GM18858 (cell line): Measurements from ENCODE around the gene NLRC5.

Source experiments
- ATAC-seq: cut with Tn5 transposase; IDR thresholded peaks from one replicate; pipeline ENCODE4 v1.9.1; 2021; ENCODE audit not compliant: unreplicated experiment

The NLRC5 gene

DNA sequence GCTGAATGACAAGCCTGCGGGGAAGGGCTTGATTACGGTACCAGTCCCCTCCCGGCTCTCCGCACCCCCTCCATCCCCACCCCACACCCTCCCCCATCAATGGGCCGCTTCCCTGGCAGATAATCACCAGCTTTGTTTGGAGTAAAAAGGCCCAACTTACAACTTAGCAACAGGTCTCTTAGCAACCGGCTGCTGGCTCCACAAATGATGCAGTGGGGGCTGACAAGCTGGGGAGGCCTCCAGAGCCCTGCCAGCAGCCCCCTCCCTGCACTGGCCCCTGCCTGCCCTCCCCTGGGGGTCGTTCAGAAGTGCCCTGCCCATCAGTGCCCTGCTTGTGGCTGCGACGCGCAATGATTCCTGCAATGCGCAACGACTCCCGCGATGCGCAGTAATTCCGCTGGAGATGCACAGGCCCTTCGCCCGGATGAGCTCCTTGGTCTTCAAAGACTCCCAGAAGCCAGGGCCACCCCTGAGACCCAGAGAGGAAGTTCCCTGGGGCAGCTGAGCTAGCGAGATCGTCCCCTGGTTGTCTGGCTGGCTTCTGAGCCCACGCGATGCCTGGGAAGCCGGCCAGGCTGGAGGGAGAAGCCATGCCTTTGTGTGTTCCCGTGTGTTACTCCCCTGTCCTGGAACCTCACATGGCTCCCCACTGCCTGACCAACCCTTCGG lies 126.3 kb downstream of the NLRC5 start:
- no peak for ATAC-seq

DNA sequence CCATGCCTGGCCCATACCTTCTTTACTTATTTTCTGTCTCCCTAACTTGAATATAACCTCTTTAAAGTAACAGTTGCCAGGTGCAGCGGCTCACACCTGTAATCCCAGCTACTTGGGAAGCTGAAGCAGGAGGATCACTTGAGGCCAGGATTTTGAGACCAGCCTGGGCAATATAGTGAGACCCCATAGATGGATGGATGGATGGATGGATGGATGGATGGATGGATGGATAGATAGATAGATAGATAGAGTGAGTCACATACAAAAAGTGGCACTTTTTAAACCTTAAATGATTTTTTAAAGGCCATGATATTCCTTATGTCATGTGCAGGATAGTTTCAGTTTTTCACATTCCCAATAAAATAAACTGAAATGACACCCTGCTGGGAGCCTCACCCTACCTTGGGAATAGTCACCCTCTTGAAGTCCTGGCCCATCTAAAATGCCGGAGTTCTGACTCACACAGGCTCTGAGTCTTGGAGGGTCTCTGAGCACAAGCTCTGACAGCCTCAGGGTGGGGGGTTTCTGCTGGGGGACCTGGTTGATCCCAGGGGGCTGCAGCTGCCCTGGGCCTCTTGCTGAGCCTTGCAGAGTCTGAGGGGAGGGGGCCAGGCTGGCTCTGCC lies 129.2 kb downstream of the NLRC5 start:
- no peak for ATAC-seq

DNA sequence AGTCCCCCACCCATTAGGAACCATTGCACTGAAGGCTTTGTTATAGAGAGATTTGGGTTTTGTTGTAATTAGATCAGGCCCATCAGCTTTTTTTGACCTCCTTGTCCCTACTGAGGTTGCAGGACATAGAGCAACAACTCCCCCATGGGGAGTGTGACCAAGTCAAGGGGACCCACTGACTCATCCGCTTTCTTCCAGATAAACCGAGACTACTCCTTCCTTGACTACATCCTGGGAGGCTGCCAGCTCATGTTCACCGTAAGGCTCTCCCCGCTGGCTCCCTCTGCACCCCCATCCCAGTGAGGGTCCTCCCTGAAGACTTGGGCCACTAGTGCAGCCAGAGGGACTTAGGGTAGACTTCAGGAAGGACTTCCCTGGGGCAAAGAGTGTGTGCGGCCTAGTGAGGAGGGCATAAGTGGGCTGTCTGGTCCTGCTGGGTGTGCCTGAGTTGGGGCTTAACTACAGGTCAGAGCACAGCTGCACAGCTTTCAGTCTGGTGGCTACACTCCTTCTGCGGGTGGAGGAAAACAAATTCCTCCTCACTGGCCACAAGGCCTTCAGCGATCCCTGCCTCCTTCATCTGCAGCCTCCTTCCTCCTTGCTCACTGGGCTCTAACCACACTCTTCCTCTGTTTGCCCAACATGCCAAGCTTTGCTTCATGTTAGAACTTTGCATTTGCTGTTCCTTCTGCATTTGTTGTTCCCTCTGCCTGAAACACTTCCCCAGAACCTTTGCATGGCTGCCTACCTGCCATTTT lies 134.0 kb downstream of the NLRC5 start:
- ATAC-seq, result no peak

DNA sequence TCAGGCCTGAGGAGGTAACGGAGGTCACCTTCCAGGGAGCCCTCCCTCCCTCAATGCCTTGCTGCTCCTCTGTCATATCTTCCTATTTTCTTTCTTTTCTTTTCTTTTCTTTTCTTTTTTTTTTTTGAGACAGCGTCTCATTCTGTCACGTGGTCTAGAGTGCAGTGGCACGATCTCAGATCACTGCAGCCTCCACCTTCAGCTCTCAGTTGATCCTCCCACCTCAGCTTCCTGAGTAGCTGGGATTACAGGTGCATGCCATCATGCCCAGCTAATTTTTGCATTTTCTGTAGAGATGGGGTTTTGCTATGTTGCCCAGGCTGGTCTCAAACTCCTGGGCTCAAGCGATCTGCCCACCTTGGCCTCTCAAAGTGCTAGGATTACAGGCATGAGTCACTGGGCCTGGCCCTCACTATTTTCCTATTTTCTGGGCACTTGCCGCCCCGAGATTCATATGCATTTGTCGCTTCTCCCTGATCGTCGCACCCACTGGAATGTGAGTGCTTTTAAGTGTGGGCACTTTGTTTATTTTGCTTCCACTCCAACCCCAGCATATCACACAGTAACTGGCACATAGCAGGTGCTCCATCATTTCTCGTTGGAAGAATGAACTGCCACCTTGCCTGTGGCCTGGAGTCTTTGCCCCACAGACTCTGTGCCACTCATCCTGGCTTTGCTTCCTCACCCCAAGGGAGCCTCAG lies 134.8 kb downstream of the NLRC5 start:
- ATAC-seq, result no peak

DNA sequence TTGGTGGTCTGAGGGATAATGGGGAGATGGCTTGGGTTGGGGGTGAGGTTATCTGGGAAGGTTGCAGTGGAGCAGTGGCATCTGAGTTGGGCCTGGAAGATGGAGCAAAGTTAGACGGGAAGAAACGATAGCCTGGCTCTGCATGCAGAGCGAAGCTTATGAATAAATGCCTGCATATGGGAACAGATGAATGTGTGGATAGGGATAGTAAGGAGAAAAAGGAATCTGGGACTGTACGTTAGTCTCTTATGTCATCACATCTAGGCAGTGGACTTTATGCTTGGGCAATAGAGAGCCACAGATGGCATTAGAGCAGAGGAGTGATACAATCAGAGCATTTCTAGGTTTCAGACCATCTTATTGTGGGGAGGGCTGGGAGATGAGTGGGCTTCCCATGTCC lies 136.0 kb downstream of the NLRC5 start:
- no peak for ATAC-seq

DNA sequence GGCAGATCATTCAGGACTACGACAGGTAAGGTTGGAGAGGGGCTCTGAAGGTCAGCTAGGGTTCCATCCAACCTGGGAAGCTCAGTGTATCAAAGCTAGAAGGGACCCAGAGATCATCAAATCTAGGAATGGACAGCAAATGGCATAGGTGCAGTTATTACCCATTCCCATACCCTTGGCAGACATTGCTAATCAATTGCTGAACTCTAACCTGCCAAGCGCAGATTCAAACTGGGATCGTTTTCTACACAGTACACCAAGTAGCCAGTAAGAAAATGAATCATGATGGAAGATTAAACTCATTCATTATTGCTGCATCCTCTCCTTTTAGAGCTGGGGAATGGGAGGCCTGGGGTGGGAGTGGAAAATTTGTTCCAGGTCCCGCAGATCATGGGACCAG lies 136.6 kb downstream of the NLRC5 start:
- ATAC-seq, result no peak

DNA sequence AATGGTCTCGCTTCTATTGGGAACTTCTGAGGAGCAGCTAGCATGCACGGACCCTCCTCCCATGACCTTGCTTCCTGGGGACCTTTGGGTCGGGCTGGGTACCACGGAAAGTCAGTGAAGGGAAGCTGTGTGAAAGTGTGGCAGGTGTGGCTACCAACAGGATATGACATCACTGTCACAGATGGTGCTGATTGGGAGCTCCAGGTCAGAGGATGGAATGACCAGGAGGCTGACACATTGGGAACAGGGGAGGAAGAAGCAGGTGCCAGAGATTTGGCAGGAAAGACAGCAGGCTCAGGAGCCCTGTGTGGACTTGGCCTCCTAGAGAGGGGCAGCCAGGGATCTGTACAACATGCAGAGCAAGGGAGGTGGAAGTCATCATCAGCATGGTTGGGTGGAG lies 137.1 kb downstream of the NLRC5 start:
- ATAC-seq, result no peak

DNA sequence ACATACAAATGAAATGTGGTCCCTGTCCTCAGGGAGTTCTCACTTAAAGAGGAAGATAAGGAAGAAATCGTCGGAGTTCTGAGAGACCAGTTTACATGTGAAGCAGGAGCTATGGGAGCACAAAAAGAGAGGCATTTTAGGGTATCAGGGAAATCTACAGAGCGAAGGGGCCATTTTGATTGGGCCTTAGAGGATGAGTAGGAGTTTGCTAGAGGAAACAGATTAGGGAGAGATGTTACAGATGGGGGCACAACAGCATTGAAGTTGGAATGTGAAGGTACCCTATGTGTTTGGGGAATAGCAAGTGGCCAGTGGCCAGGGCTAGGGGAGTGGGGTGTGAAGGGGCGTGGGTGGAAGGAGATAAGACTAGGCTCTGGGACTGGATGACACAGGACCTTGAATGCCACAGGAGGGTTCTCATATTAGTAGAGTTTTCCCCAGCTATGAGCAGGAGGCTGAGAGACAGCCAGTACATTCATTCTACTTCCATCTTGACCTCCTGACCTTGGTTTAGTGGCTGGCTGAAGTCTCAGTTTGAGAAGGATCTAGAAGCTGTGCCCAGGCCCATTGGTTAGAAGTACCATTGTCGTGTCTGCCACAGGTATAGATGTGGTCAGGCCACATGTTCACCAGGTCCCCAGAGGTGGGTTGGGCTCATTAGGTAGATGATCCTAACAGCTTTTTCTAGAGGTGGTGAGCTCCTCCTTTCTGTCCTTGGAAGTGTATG lies 137.8 kb downstream of the NLRC5 start:
- no peak for ATAC-seq

DNA sequence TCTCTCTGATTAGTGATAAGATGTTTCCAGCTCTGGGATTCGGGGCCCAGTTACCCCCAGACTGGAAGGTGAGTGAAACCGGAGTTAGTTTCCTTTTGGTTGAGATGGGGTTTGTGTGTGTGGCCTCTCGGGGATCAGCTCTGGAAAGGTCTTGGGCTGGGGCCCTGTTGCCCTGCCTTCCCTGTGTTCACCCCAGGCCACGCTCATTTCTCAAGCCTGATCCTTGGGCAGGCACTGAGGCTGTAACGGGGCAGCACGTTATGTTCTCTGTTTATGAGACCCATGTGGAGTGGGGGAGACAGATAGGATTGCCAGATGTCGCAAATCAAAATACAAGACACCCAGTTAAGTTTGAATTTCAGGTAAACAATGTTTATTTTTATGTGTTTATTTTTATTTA lies 138.5 kb downstream of the NLRC5 start:
- ATAC-seq, result no peak

DNA sequence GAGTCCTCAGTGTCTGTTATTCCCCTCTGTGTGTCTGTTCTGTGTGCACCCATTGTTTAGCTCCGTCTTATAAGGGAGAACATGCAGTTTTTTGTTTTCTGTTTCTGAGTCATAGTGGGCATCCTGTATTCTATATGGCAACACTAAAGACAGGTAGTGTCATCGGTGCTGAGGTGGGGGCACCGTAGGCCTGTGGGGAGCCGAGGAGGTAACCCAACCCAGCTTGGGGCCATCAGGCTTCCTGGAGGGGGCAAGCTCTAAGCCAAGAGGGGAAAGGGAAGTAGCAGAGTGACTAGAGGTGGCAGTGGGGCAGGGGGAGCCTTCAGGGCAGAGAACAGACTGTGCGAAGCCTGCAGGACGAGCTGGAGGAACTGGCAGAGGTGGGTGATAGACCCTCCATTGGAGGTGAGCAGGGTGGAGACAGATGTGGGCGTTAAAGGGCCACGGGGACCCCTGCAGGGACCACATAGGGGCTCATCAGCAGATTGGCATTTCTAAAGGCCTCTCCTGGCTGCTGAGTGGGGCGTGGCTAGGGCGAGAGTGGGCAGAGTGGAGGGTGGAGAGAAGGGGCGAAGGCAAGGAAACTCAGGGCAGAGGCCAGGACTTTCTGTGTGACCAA lies 139.5 kb downstream of the NLRC5 start:
- peak; percentile 60 for ATAC-seq

DNA sequence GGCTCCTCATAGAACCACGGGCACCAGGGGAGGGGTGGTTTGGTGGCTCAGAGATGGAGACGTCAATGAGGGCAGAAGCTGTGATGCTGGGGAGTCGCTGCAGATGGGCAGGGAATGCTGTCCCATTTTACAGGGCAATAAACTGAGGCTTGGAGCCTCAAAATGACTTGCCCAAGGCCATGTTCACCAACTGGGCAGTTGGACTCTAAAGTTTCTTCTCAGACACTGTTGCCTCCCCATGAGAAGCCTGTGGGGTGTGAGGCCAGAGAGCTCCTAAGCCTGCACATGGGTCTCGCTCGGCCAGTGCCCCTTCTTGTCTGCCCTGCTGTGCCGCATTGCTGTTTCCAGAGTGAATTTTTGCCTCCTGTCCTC lies 141.6 kb downstream of the NLRC5 start:
- ATAC-seq, result no peak

DNA sequence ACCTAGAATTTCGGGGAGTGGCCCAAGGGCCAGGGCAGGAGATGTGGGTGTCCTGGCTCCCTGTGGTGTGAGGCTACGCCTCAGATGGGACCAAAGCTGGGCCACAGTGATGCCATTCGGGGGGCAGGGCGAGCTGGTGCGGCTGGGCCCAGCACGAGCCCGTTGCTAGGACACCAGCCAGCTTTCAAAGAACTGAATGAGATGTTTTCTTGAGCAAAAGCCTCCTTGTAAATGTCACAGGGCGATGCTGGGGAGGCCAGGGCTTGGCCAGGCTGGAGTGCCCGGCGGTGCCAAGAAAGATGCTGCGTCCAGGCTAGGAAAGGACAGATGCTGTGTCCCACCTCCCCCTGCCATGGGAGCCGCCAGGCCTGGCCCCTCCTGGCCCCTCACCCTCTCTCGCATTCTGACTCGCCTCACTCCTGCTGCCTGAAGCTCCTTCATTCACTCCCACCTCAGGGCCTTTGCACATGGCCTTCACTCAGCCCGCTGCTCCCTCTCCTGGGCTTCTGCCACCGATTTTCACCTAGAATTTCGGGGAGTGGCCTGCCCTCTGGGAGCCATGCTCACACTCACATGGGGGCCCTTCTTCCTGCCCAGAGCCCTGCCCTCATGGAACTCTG lies 142.1 kb downstream of the NLRC5 start:
- ATAC-seq, result no peak

DNA sequence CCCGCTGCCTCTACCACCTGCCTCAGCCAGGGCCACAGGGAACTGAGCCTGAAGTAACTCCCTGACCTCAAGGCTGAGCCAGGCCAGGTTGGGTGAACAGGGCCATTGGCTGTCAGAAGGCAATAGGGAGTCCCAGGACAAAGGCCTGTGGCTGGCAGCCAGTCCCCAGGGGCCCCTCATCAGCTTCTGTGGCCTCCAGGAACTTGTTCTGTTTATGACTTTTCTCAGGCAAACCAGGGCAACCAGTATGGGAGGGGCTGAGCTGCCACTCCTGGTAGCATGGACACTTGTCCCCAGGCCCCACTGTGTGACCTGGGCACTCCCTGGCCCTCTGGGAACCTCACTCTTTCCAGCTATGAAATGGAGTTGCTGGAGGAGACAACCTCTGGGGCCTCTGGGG lies 143.1 kb downstream of the NLRC5 start:
- no peak for ATAC-seq

DNA sequence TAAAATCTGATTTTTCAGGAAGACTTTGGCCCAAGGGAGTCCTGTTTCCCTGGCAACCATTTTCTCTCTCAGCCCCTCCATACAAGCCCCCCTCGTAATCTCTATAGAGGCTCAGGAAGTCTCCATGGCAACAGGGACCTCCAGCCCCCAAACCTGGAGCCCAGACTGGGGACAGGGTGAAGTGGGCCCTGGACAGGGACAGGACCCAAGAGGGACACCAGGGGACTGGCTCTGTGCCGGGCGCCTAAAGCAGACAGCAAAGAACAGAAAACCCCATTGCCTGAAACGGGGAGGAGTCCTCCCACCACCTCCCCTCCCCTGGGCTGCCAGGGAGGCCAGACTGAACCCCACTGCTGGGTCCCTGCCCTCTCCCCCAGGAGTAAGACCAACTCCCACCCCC lies 143.7 kb downstream of the NLRC5 start:
- no peak for ATAC-seq
